Bone marrow (tissue), 2 donors: ENCODE data around the gene EHD4.

Source experiments
- DNase-seq, 2 donors: peaks; one replicate each; lab custom pipeline; 2025; lab: John Stamatoyannopoulos, UW

EHD4 gene

GRCh38 chr15:41919954-41920538 lies 52.3 kb downstream of the EHD4 start:
- no peak for DNase-seq

- DNase-seq: no peak
Measured at GRCh38 chr15:41919201-41919820, 53.0 kb downstream of the EHD4 start.

GRCh38 chr15:41918506-41919126 lies 53.7 kb downstream of the EHD4 start:
- no peak for DNase-seq

GRCh38 chr15:41917767-41918430 lies 54.5 kb downstream of the EHD4 start:
- peak in 1 of 2 donors; percentile 60 for DNase-seq

GRCh38 chr15:41915255-41915994 lies 56.9 kb downstream of the EHD4 start:
- no peak for DNase-seq

GRCh38 chr15:41914411-41914810 lies 57.9 kb downstream of the EHD4 start:
- DNase-seq: no peak

- DNase-seq: no peak
Measured at GRCh38 chr15:41913256-41913655, 59.1 kb downstream of the EHD4 start.

- no peak for DNase-seq
Measured at GRCh38 chr15:41911691-41912345, 60.5 kb downstream of the EHD4 start.

GRCh38 chr15:41908736-41909461 lies 63.5 kb downstream of the EHD4 start:
- DNase-seq: no peak

- peak in 1 of 2 donors; percentile 64 for DNase-seq
Measured at GRCh38 chr15:41907141-41907540, 65.2 kb downstream of the EHD4 start.

GRCh38 chr15:41906608-41907007 lies 65.7 kb downstream of the EHD4 start:
- no peak for DNase-seq

- no peak for DNase-seq
Measured at GRCh38 chr15:41905036-41905793, 67.1 kb downstream of the EHD4 start.

- DNase-seq: peak; percentile 14 to 31
Measured at GRCh38 chr15:41904541-41905005, 67.8 kb downstream of the EHD4 start.

- no peak for DNase-seq
Measured at GRCh38 chr15:41903782-41904181, 68.6 kb downstream of the EHD4 start.

- DNase-seq: no peak
Measured at GRCh38 chr15:41901431-41901830, 70.9 kb downstream of the EHD4 start.

- no peak for DNase-seq
Measured at GRCh38 chr15:41900526-41901380, 71.6 kb downstream of the EHD4 start.

- DNase-seq: no peak
Measured at GRCh38 chr15:41899854-41900442, 72.4 kb downstream of the EHD4 start.

- DNase-seq: no peak
Measured at GRCh38 chr15:41897363-41897799, 75.0 kb downstream of the EHD4 start.

- no peak for DNase-seq
Measured at GRCh38 chr15:41896566-41896965, 75.8 kb downstream of the EHD4 start.
